ENCODE results near the gene AFMID. TPM values are rescaled to one million over a fixed set of nuclear protein-coding genes. Genes with fewer than 3 reads are reported as not detected.

The AFMID gene, protein sequence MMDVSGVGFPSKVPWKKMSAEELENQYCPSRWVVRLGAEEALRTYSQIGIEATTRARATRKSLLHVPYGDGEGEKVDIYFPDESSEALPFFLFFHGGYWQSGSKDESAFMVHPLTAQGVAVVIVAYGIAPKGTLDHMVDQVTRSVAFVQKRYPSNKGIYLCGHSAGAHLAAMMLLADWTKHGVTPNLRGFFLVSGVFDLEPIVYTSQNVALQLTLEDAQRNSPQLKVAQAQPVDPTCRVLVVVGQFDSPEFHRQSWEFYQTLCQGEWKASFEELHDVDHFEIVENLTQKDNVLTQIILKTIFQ
- total RNA-seq (2022; extraction: Qiagen RNA extraction): 41.0 to 62.5 TPM (median 41.2 TPM) in 5 replicates

DNA sequence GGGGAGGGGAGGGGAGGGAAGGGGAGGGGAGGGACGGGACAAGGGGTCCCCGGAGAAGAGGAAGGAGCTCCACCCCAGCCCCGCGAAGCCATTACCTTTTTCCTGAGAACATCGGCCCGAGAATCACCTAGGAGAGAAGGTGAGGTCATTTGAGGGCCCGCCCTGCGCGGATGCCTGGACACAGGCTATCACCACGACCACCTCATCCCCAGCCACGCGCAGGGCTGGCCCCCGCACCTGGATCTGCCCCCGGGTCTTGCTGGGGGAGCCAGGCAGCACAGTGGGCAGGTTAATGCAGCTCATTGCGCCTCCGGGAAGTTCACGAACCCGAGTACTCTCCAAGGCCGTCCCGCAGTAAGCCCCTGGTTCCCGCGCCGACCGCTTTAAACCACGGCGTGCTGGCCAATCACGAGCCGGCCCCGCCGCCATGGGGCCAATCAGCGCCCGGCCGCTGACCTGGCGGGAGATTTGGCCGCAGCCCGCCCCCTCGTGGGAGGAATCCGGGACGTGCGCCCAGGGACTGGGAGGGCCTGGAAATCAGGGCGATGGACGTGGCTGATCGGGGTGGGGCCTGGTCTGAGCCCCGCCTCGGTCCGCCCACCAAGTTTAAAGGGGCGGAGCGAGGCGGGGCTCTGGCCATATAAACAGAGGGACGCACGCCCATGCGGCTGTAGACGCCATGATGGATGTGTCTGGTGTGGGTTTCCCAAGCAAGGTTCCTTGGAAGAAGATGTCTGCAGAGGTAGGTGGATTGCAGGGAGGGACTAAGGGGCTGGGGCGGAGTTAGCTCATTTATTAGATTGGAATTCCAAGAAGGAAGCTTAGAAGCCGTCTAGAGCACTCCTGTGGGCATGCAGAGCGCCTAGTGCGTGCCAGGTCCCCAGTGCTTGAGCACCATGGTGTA, at the start of gene AFMID, which contains the start of gene TK1:
TSS of gene AFMID (plus strand) at position 671 of the 904 bp plus-strand sequence. CDS start at position 680, 9 bp downstream.
TSS of gene TK1 (minus strand) at position 361 of the 904 bp plus-strand sequence. CDS start at position 303, 58 bp downstream.

DNA sequence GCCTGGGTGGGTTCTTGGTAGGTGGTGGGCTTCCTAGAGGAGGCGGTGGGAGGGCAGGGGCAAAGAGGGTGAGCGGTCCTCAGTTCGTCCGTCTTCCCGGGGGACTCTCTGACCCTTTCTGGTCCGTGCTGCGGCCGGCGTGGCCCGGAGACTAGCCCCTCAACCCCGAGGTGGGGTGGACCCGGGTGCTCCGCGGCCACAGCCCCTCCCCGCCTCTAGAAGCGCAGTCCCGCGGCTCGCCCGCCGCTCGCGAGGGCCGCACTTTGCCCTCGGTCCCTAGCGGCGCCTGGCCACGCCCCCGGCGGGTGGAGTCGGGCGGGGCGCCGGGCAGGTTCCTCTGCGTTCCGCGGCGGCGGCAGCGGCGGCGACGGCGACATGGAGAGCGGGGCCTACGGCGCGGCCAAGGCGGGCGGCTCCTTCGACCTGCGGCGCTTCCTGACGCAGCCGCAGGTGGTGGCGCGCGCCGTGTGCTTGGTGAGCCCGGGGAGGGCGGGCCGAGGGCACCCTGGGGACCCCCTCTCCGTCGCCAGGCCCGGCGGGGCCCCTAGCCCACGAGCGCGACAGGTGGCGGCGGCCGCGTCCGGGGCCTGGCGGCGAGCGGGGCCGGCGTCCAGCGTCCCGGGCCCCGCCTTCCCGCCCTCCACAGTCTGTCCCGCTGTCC, 18.8 kb upstream of the AFMID start, which contains the start of gene SYNGR2:
TSS of gene SYNGR2 (plus strand) at position 340 of the 661 bp plus-strand sequence. CDS start at position 376, 36 bp downstream.

GRCh38 chr17:78214016-78214705, 27.0 kb downstream of the AFMID start, which contains the start of gene BIRC5:
Gene BIRC5 (plus strand): TSS chr17:78214253. CDS start chr17:78214317, 64 bp downstream.

DNA sequence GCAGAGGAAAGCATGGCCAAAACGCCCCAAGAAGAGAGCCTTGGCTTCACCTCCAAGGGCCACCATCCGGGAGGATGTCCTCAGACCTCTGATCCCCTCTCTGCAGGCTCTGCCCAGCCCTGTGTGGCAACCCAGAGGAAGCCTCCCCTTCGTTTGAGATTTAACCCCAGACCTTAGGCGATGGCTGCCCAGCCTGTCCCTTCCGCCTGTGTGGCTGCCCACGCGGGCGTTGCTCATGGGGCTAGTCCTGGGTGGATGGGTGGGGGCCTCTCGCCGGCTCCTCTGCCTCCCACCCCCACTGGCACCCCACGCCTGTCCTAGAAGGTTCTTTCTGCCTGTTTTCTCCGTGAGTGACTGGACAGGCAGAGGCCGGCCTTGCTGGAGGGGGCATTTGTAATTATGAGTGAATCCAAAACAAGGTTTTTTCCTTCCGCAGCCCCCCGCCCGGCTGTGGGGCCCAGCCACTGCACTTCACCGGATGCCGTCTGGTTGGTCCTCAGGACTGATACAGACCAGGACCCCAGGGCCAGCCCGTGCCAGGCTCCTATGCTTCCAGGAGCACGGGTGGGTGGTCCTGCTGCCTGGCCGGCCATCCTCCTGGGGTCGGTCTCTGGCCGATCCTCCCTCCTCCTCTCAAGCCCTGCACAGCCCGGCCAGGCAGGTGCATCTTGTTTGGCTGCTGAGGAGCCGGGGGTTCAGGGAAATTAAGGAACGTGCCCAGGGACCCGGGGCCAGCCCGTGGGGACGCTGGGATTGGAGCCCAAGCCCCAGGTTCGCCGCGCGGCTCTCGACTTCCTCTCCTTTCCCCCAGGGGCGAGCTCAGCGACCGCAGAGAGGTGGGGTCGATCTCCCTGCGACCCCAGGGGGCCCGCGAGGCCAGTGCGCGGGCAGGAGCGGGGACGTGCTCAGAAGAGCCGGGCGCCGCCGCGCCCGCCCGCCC, 44.1 kb downstream of the AFMID start, which contains the start of gene TMEM235:
TSS of gene TMEM235 (plus strand) at position 636 of the 940 bp plus-strand sequence. CDS start 393 bp downstream, outside the sequence.

Other genes starting within 250 kb of the AFMID start
- gene TNRC6C, start 228.7 kb upstream of the AFMID start, total RNA-seq (2022; extraction: Qiagen RNA extraction): 1.6 to 2.7 TPM (median 1.9 TPM) in 5 replicates
- 7.4 to 13.1 TPM (median 12.0 TPM) in 5 replicates for gene TMC6, start 58.6 kb upstream of the AFMID start, total RNA-seq (2022; extraction: Qiagen RNA extraction)
- 0.25 to 0.79 TPM (median 0.34 TPM) in 5 replicates for gene TMC8, start 56.6 kb upstream of the AFMID start, total RNA-seq (2022; extraction: Qiagen RNA extraction)
- not detected in 5 replicates for gene C17orf99, start 41.0 kb upstream of the AFMID start, total RNA-seq (2022; extraction: Qiagen RNA extraction)
- 120 to 222 TPM (median 206 TPM) in 5 replicates for gene SYNGR2, start 18.8 kb upstream of the AFMID start, total RNA-seq (2022; extraction: Qiagen RNA extraction)
- 227 to 285 TPM (median 247 TPM) in 5 replicates for gene TK1, start 310 bp upstream of the AFMID start, total RNA-seq (2022; extraction: Qiagen RNA extraction)
- gene BIRC5, start 26.9 kb downstream of the AFMID start, total RNA-seq (2022; extraction: Qiagen RNA extraction): 100 to 110 TPM (median 107 TPM) in 5 replicates
- not detected in 5 replicates for gene TMEM235, start 44.3 kb downstream of the AFMID start, total RNA-seq (2022; extraction: Qiagen RNA extraction)
- 32.7 to 54.0 TPM (median 47.5 TPM) in 5 replicates for gene SOCS3, start 172.7 kb downstream of the AFMID start, total RNA-seq (2022; extraction: Qiagen RNA extraction)
- gene PGS1, start 191.3 kb downstream of the AFMID start, total RNA-seq (2022; extraction: Qiagen RNA extraction): 21.6 to 31.6 TPM (median 29.0 TPM) in 5 replicates

All from A549 treated with CORT108297 at 1 μM for 4 hours (cell line).